HFF-Myc (cell line): Measurements from ENCODE around the gene TRIM38.

Experiments
- DNase-seq: peaks from one replicate; pipeline ENCODE4 v3.0.0-alpha.2; 2011; ENCODE audit warnings: low read depth; ENCODE audit errors: extremely low read depth
- H3K4me3 ChIP-seq: replicated peaks from 2 replicates; pipeline ENCODE4 v1.5.1; 2011; ENCODE audit warnings: low read depth, mild to moderate bottlenecking, control low read depth, low read length
- CTCF ChIP-seq: IDR thresholded peaks from 2 replicates; pipeline ENCODE4 v1.5.1; 2012; ENCODE audit warnings: mild to moderate bottlenecking, low read depth, low read length, control low read depth; ENCODE audit errors: missing control alignments

Gene TRIM38

GRCh38 chr6:25968769-25969168 lies 6.2 kb downstream of the TRIM38 start:
- no peak for TF ChIP-seq CTCF
- H3K4me3 ChIP-seq: no peak overlapping the region
- no peak for DNase-seq

- peak; percentile 80 for DNase-seq
- H3K4me3 ChIP-seq: no peak overlapping the region
- no peak for TF ChIP-seq CTCF
These were observed 8.7 kb downstream of the TRIM38 start for GRCh38 chr6:25971187-25971821.

GRCh38 chr6:25972128-25972527 lies 9.5 kb downstream of the TRIM38 start:
- TF ChIP-seq CTCF: no peak
- DNase-seq: no peak
- H3K4me3 ChIP-seq: no peak overlapping the region

GRCh38 chr6:25972902-25973301 lies 10.3 kb downstream of the TRIM38 start:
- no peak overlapping the region for H3K4me3 ChIP-seq
- DNase-seq: no peak
- no peak for TF ChIP-seq CTCF

- no peak for DNase-seq
- H3K4me3 ChIP-seq: no peak overlapping the region
- TF ChIP-seq CTCF: no peak
These were observed 11.4 kb downstream of the TRIM38 start for GRCh38 chr6:25973923-25974555.

- TF ChIP-seq CTCF: no peak
- H3K4me3 ChIP-seq: no peak overlapping the region
- DNase-seq: no peak
These were observed 13.4 kb downstream of the TRIM38 start for GRCh38 chr6:25975923-25976560.
